H1 (cell line): Measurements from ENCODE around the gene CDNF. TPM values are rescaled to one million over a fixed set of nuclear protein-coding genes. Genes with fewer than 3 reads are reported as not detected.

Experiments used
- CTCF ChIA-PET: fragments of 300-600 bp; sonication (Branson Sonifier 250); formaldehyde crosslinking; loops from one replicate; lab custom pipeline; 2021; ENCODE audit not compliant: partially characterized antibody; lab: Charles Lee
- POLR2A ChIA-PET: fragments of 300-600 bp; sonication (Branson Sonifier 250); formaldehyde crosslinking; loops from one replicate; lab custom pipeline; 2021; ENCODE audit warnings: inconsistent platforms; ENCODE audit not compliant: partially characterized antibody; lab: Charles Lee
- DNase-seq, 2 experiments: peaks; one replicate each; pipeline versions ENCODE4 v3.0.0 to v3.0.0-alpha.2; 2010 to 2022; ENCODE audit warnings: low spot score in 2 of 2, low read depth in 1 of 2, mixed read lengths in 1 of 2
- FAIRE-seq: peaks from 2 replicates; lab custom pipeline; 2011; peaks lifted over from hg19 to GRCh38; lab: Jason Lieb, UNC
- H2AFZ ChIP-seq: 2 replicates; pipeline ENCODE4 v1.8.1; 2012; ENCODE audit warnings: low read length, inconsistent platforms
- H2AK5ac ChIP-seq: 2 replicates; pipeline ENCODE4 v1.6.1; 2013; ENCODE audit warnings: low read depth, low read length
- H2BK120ac ChIP-seq: replicated peaks from 2 replicates; pipeline ENCODE3; 2013; ENCODE audit warnings: low read depth, low read length, inconsistent platforms
- H2BK12ac ChIP-seq: 2 replicates; pipeline ENCODE4 v1.6.1; 2013; ENCODE audit warnings: low read depth, low read length
- H2BK15ac ChIP-seq: 2 replicates; pipeline ENCODE4 v1.6.1; 2013; ENCODE audit warnings: low read length
- H2BK20ac ChIP-seq: 2 replicates; pipeline ENCODE4 v1.6.1; 2013; ENCODE audit warnings: low read length
- H2BK5ac ChIP-seq: 2 replicates; pipeline ENCODE4 v1.6.1; 2013; ENCODE audit warnings: low read depth, low read length
- H3K14ac ChIP-seq: 2 replicates; pipeline ENCODE4 v1.6.1; 2013; ENCODE audit warnings: inconsistent platforms; ENCODE audit not compliant: insufficient read length
- H3K18ac ChIP-seq: 2 replicates; pipeline ENCODE4 v1.6.1; 2013; ENCODE audit warnings: low read length; ENCODE audit errors: extremely low read depth
- H3K23ac ChIP-seq: 2 replicates; pipeline ENCODE4 v1.6.1; 2013; ENCODE audit warnings: inconsistent platforms; ENCODE audit not compliant: insufficient read length
- H3K23me2 ChIP-seq: 2 replicates; pipeline ENCODE4 v1.6.1; 2013; ENCODE audit warnings: low read depth, low read length
- H3K27ac ChIP-seq: 2 replicates; pipeline ENCODE4 v1.6.1; 2011; ENCODE audit warnings: low read depth, low read length, inconsistent platforms
- H3K27me3 ChIP-seq, 4 experiments: replicated peaks in 1 of 4; 1 replicate in 1 of 4; 2 replicates in 3 of 4; pipeline versions ENCODE4 v1.6.1 to v1.8.1; 2011 to 2013; ENCODE audit warnings: low read length in 3 of 4, mild to moderate bottlenecking in 3 of 4, inconsistent platforms in 2 of 4, mixed read lengths in 2 of 4, moderate library complexity in 1 of 4; ENCODE audit not compliant: control insufficient read depth in 3 of 4, insufficient read depth in 3 of 4; ENCODE audit errors: extremely low read depth in 1 of 4
- H3K36me3 ChIP-seq, 4 experiments: 2 replicates each; pipeline versions ENCODE4 v1.6.1 to v1.8.1; 2011 to 2013; ENCODE audit warnings: mild to moderate bottlenecking in 4 of 4, low read length in 3 of 4, moderate library complexity in 2 of 4, control low read depth in 1 of 4, inconsistent platforms in 1 of 4; ENCODE audit not compliant: insufficient read depth in 4 of 4, control insufficient read depth in 2 of 4
- H3K4ac ChIP-seq: replicated peaks from 2 replicates; pipeline ENCODE3; 2013; ENCODE audit warnings: low read length, low read depth, mixed read lengths, inconsistent platforms; ENCODE audit not compliant: insufficient read length
- H3K4me1 ChIP-seq, 4 experiments: replicated peaks in 1 of 4; 1 replicate in 1 of 4; 2 replicates in 3 of 4; pipeline versions ENCODE4 v1.6.1 to v1.8.1; 2011 to 2013; ENCODE audit warnings: low read length in 3 of 4, inconsistent platforms in 2 of 4, mixed read lengths in 1 of 4; ENCODE audit not compliant: insufficient read depth in 4 of 4, control insufficient read depth in 3 of 4
- H3K4me2 ChIP-seq, 2 experiments: 2 replicates each; pipeline versions ENCODE4 v1.6.1 to v1.8.1; 2011 to 2013; ENCODE audit warnings: low read depth in 2 of 2, low read length in 2 of 2, control low read depth in 1 of 2, inconsistent platforms in 1 of 2, mild to moderate bottlenecking in 1 of 2; ENCODE audit not compliant: insufficient read depth in 1 of 2
- H3K4me3 ChIP-seq, 4 experiments: fragments of 200-600, 300-600 bp in 1 of 4; sonication (generic), shearing (Covaris generic), sonication (Bioruptor Twin) in 1 of 4; 2 replicates each; pipeline versions ENCODE4 v1.5.1 to v1.8.1; 2011 to 2016; ENCODE audit warnings: low read length in 4 of 4, low read depth in 3 of 4, control low read depth in 2 of 4, inconsistent platforms in 2 of 4, mild to moderate bottlenecking in 2 of 4, mixed read lengths in 1 of 4, moderate library complexity in 1 of 4; ENCODE audit not compliant: insufficient read depth in 2 of 4; ENCODE audit errors: extremely low read depth in 1 of 4
- H3K56ac ChIP-seq: replicated peaks from 2 replicates; pipeline ENCODE3; 2013; ENCODE audit warnings: low read depth, mild to moderate bottlenecking, mixed read lengths, low read length, inconsistent platforms; ENCODE audit not compliant: insufficient read length
- H3K79me1 ChIP-seq: 2 replicates; pipeline ENCODE4 v1.6.1; 2013; ENCODE audit warnings: low read depth, low read length, control low read depth
- H3K79me2 ChIP-seq, 2 experiments: 2 replicates each; pipeline versions ENCODE4 v1.6.1 to v1.8.1; 2012 to 2013; ENCODE audit warnings: low read length in 2 of 2, mild to moderate bottlenecking in 2 of 2, inconsistent platforms in 1 of 2; ENCODE audit not compliant: insufficient read depth in 2 of 2, control insufficient read depth in 1 of 2
- H3K9ac ChIP-seq, 4 experiments: replicated peaks in 1 of 4; 1 replicate in 1 of 4; 2 replicates in 3 of 4; pipeline versions ENCODE4 v1.6.1 to v1.8.1; 2011 to 2013; ENCODE audit warnings: low read depth in 3 of 4, low read length in 3 of 4, control low read depth in 2 of 4, mild to moderate bottlenecking in 2 of 4, moderate library complexity in 2 of 4, inconsistent platforms in 1 of 4; ENCODE audit errors: extremely low read depth in 1 of 4
- H3K9me3 ChIP-seq, 2 experiments: 2 replicates each; pipeline versions ENCODE4 v1.6.1 to v1.8.1; 2012 to 2013; ENCODE audit warnings: mild to moderate bottlenecking in 2 of 2, moderate library complexity in 2 of 2, control low read depth in 1 of 2, inconsistent platforms in 1 of 2, low read depth in 1 of 2, low read length in 1 of 2, mixed read lengths in 1 of 2; ENCODE audit not compliant: insufficient read depth in 2 of 2
- H4K20me1 ChIP-seq, 2 experiments: replicated peaks in 1 of 2; 2 replicates each; pipeline versions ENCODE3 to v1.8.1; 2011 to 2013; ENCODE audit warnings: inconsistent platforms in 2 of 2, low read length in 2 of 2, mild to moderate bottlenecking in 1 of 2; ENCODE audit not compliant: insufficient read depth in 2 of 2, control insufficient read depth in 1 of 2
- H4K5ac ChIP-seq: 2 replicates; pipeline ENCODE4 v1.6.1; 2013; ENCODE audit warnings: low read length, low read depth, mixed read lengths, inconsistent platforms; ENCODE audit not compliant: insufficient read length
- H4K8ac ChIP-seq: 2 replicates; pipeline ENCODE4 v1.8.0; 2013; ENCODE audit warnings: mild to moderate bottlenecking, moderate library complexity, low read length, inconsistent platforms; ENCODE audit not compliant: insufficient read depth; ENCODE audit errors: extremely low read depth
- H4K91ac ChIP-seq: replicated peaks from 2 replicates; pipeline ENCODE3; 2013; ENCODE audit warnings: low read length, mixed read lengths, inconsistent platforms; ENCODE audit not compliant: insufficient read length
- CBX8 ChIP-seq: fragments of 300-800, 300-1000 bp; sonication (generic); IDR thresholded peaks from 2 replicates; pipeline ENCODE4 v1.7.1; 2016; ENCODE audit warnings: low read depth, low read length, borderline replicate concordance
- CEBPB ChIP-seq: IDR thresholded peaks from 2 replicates; pipeline ENCODE4 v1.6.1; 2012; ENCODE audit warnings: low read depth, low read length
- CHD1 ChIP-seq: IDR thresholded peaks from 2 replicates; pipeline ENCODE4 v1.6.1; 2012; ENCODE audit warnings: low read depth, low read length, improper control_type of control experiment
- CHD2 ChIP-seq: IDR thresholded peaks from 2 replicates; pipeline ENCODE4 v1.6.1; 2012; ENCODE audit warnings: low read length, improper control_type of control experiment
- EP300 ChIP-seq, 2 experiments: IDR thresholded peaks; 1 replicate in 1 of 2; 2 replicates in 1 of 2; pipeline ENCODE4 v1.6.1; 2011 to 2012; ENCODE audit warnings: low read depth in 2 of 2, low read length in 2 of 2, mild to moderate bottlenecking in 2 of 2, borderline replicate concordance in 1 of 2, inconsistent platforms in 1 of 2, moderate library complexity in 1 of 2
- EZH2 ChIP-seq: fragments of 200-600 bp; sonication (generic); IDR thresholded peaks from 2 replicates; pipeline ENCODE4 v1.7.1; 2012; ENCODE audit warnings: low read depth, mild to moderate bottlenecking, moderate library complexity, low read length, inconsistent platforms; ENCODE audit not compliant: severe bottlenecking
- FOSL1 ChIP-seq: IDR thresholded peaks from 2 replicates; pipeline ENCODE4 v1.6.1; 2011; ENCODE audit warnings: mild to moderate bottlenecking, low read depth, low read length, moderate library complexity; ENCODE audit not compliant: insufficient read depth
- HDAC6 ChIP-seq: IDR thresholded peaks from one replicate; pipeline ENCODE4 v1.7.1; 2012; ENCODE audit warnings: low read depth, mild to moderate bottlenecking, inconsistent platforms, low read length, moderate library complexity
- RAD21 ChIP-seq, 2 experiments: IDR thresholded peaks in 1 of 2; conservative IDR thresholded peaks in 1 of 2; 2 replicates each; pipeline ENCODE4 v1.6.1; 2011; ENCODE audit warnings: low read depth in 2 of 2, low read length in 2 of 2, improper control_type of control experiment in 1 of 2, inconsistent platforms in 1 of 2, mild to moderate bottlenecking in 1 of 2, moderate library complexity in 1 of 2
- RBBP5 ChIP-seq: IDR thresholded peaks from 2 replicates; pipeline ENCODE4 v1.7.1; 2012; ENCODE audit warnings: low read depth, mild to moderate bottlenecking, inconsistent platforms, low read length, moderate library complexity, borderline replicate concordance
- RXRA ChIP-seq: IDR thresholded peaks from 2 replicates; pipeline ENCODE4 v1.6.1; 2011; ENCODE audit warnings: low read depth, mild to moderate bottlenecking, low read length, moderate library complexity; ENCODE audit not compliant: insufficient read depth
- SIX5 ChIP-seq: IDR thresholded peaks from 2 replicates; pipeline ENCODE4 v1.6.1; 2011; ENCODE audit warnings: mild to moderate bottlenecking, low read depth, low read length
- SP2 ChIP-seq: IDR thresholded peaks from 2 replicates; pipeline ENCODE4 v1.6.1; 2012; ENCODE audit warnings: mild to moderate bottlenecking, low read length, inconsistent platforms
- TEAD4 ChIP-seq: IDR thresholded peaks from 2 replicates; pipeline ENCODE4 v1.6.1; 2012; ENCODE audit warnings: low read depth, low read length, inconsistent platforms, mixed read lengths
- WGBS, 2 experiments: shearing (Covaris generic) in 1 of 2; methylation state at CpG; one replicate each; pipeline versions ENCODE4 v1.1.6 to v1.1.7; 2013 to 2015; ENCODE audit warnings: low lambda C conversion rate in 2 of 2, mixed read lengths in 2 of 2, inconsistent platforms in 1 of 2, low coverage in 1 of 2, missing lambda C conversion rate in 1 of 2; ENCODE audit not compliant: insufficient replicate concordance in 2 of 2, insufficient coverage in 1 of 2, insufficient read length in 1 of 2; ENCODE audit errors: extremely low coverage in 1 of 2, missing lambda C conversion rate in 1 of 2; 5-methylcytosine and 5-hydroxymethylcytosine counted together
- polyA plus RNA-seq, 7 experiments: library from polyadenylated mRNA; depleted of rRNA in 3 of 7; stranded (reverse) in 5 of 7; unstranded in 2 of 7; fragments of >200 nt in 5 of 7; fragments of 200-250 nt in 2 of 7; gene quantifications; 1 replicate in 5 of 7; 2 replicates in 1 of 7; 4 replicates in 1 of 7; pipeline versions ENCODE4 v1.2.1 to v1.2.3, GENCODE V29; 2011 to 2013; ENCODE audit warnings: missing spikeins in 2 of 7, mixed read lengths in 2 of 7
- total RNA-seq: library from RNA; stranded (reverse); fragmentation: NEBNext Ultra II Directional; extraction: Animal tissue kit (Norgen Biotek cat#: 25700); gene quantifications from 2 replicates; pipeline ENCODE4 v1.2.1, GENCODE V29; 2021
- TF ChIP-seq, protein P1 (sequence below): IDR thresholded peaks from 2 replicates; pipeline ENCODE4 v1.6.1; 2012; ENCODE audit warnings: inconsistent platforms

CDNF gene
- total and polyA plus RNA-seq, 2 of the 8 experiments (the other 6 are each of a cell fraction or from before 2014, with no cell fraction given), result 0.32 to 0.67 TPM

GRCh38 chr10:14775656-14776055, 62.2 kb downstream of the CDNF start:
- no peak overlapping the region for H2BK120ac ChIP-seq
- H3K4ac ChIP-seq, result no peak overlapping the region
- H3K23me2 ChIP-seq, result no peaks in the 10 kb centered on the region
- no peak overlapping the region for H4K91ac ChIP-seq
- H3K18ac ChIP-seq, result no peak overlapping the region
- H3K56ac ChIP-seq, result no peak overlapping the region
- no peak overlapping the region for H4K8ac ChIP-seq
- no peaks in the 10 kb centered on the region for H3K4me1 ChIP-seq
- H3K27ac ChIP-seq, result no peak overlapping the region
- no peak overlapping the region for H2BK12ac ChIP-seq
- 89% methylated on average over 3 of the region's 3 CpGs; no CpG with 5 or more reads in 1 of the 2 experiments for WGBS, 2 experiments
- H3K9me3 ChIP-seq, result no peaks in the 10 kb centered on the region
- H3K36me3 ChIP-seq, result no peaks in the 10 kb centered on the region
- no peak overlapping the region for H4K5ac ChIP-seq
- H3K27me3 ChIP-seq, result no peaks in the 10 kb centered on the region
- no peak overlapping the region for H2BK15ac ChIP-seq
- POLR2A ChIA-PET, result no interaction called here
- H3K23ac ChIP-seq, result no peak overlapping the region
- CTCF ChIA-PET, result no interaction called here
- H3K79me2 ChIP-seq, result no peaks in the 10 kb centered on the region
- FAIRE-seq, result no peak
- H2BK5ac ChIP-seq, result no peak overlapping the region
- H3K9ac ChIP-seq, result no peak overlapping the region
- H4K20me1 ChIP-seq, result no peaks in the 10 kb centered on the region
- no peak for DNase-seq
- no peak overlapping the region for H2BK20ac ChIP-seq
- H2AFZ ChIP-seq, result no peak overlapping the region
- H3K14ac ChIP-seq, result no peak overlapping the region
- no peaks in the 10 kb centered on the region for H3K79me1 ChIP-seq
- H3K4me2 ChIP-seq, result no peak overlapping the region
- no peak overlapping the region for H2AK5ac ChIP-seq
- no peak overlapping the region for H3K4me3 ChIP-seq
- TF ChIP-seq FOSL1 (no peak), CEBPB (no peak), EZH2 (no peak), RAD21 (IDR thresholded peaks at IDR 0.05 in 1 of 2, conservative IDR thresholded peaks at IDR 0.05 in 1 of 2; ENCODE audit: low read depth in 2 of 2, low read length in 2 of 2) (no peak), EP300 (IDR thresholded peaks at IDR 0.05; ENCODE audit: borderline replicate concordance in 1 of 2, low read depth in 2 of 2, low read length in 2 of 2) (no peak), HDAC6 (no peak), TEAD4 (no peak), CHD1 (no peak), SP2 (no peak), RBBP5 (no peak), SIX5 (no peak), CHD2 (no peak), CBX8 (no peak), RXRA (no peak)
- TF ChIP-seq, protein P1, sequence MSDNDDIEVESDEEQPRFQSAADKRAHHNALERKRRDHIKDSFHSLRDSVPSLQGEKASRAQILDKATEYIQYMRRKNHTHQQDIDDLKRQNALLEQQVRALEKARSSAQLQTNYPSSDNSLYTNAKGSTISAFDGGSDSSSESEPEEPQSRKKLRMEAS, result no peak
